GM19239 (cell line): Measurements from ENCODE around the gene TNFRSF18.

Experiments
- DNase-seq: peaks from one replicate; pipeline ENCODE4 v3.0.0; 2011; ENCODE audit warnings: low spot score; ENCODE audit not compliant: insufficient read length
- FAIRE-seq: peaks from 2 replicates; lab custom pipeline; 2011; peaks lifted over from hg19 to GRCh38; lab: Jason Lieb, UNC

Gene TNFRSF18

GRCh38 chr1:1241588-1242219 lies 35.3 kb upstream of the TNFRSF18 start:
- DNase-seq (no peak), FAIRE-seq (no peak)

- FAIRE-seq = no peak
- DNase-seq = no peak
Observed at GRCh38 chr1:1240822-1241587, 34.6 kb upstream of the TNFRSF18 start.

- DNase-seq = no peak
- no peak for FAIRE-seq
Observed at GRCh38 chr1:1240348-1240732, 33.9 kb upstream of the TNFRSF18 start.

- FAIRE-seq = no peak
Observed at GRCh38 chr1:1239614-1240347, 33.4 kb upstream of the TNFRSF18 start.

GRCh38 chr1:1239227-1239613 lies 32.8 kb upstream of the TNFRSF18 start:
- FAIRE-seq = no peak
- no peak for DNase-seq

More at GRCh38 chr1:1239614-1240347, 33.4 kb upstream of the TNFRSF18 start:
- no peak for DNase-seq

GRCh38 chr1:1238702-1239178 lies 32.3 kb upstream of the TNFRSF18 start:
- DNase-seq (no peak), FAIRE-seq (no peak)

- DNase-seq = no peak
- no peak for FAIRE-seq
Observed at GRCh38 chr1:1237874-1238701, 31.7 kb upstream of the TNFRSF18 start.

- no peak for DNase-seq
- FAIRE-seq = no peak
Observed at GRCh38 chr1:1236945-1237873, 30.8 kb upstream of the TNFRSF18 start.

- no peak for FAIRE-seq
- DNase-seq = no peak
Observed at GRCh38 chr1:1236176-1236763, 29.9 kb upstream of the TNFRSF18 start.

- no peak for DNase-seq
- no peak for FAIRE-seq
Observed at GRCh38 chr1:1235016-1235744, 28.8 kb upstream of the TNFRSF18 start.

- FAIRE-seq = no peak
- DNase-seq = no peak
Observed at GRCh38 chr1:1234180-1234808, 27.9 kb upstream of the TNFRSF18 start.

- DNase-seq (no peak), FAIRE-seq (no peak)
Observed at GRCh38 chr1:1233567-1233892, 27.1 kb upstream of the TNFRSF18 start.

- no peak for DNase-seq
- no peak for FAIRE-seq
Observed at GRCh38 chr1:1232796-1233566, 26.6 kb upstream of the TNFRSF18 start.

- DNase-seq (no peak), FAIRE-seq (no peak)
Observed at GRCh38 chr1:1232208-1232795, 25.9 kb upstream of the TNFRSF18 start, which contains the start of gene B3GALT6. Gene B3GALT6, plus strand, starts transcription at chr1:1232237. Its CDS starts 42 bp downstream, at chr1:1232279.

- peak; percentile 89 for FAIRE-seq
- DNase-seq = peak; percentile 100
Observed at GRCh38 chr1:1231400-1232207, 25.2 kb upstream of the TNFRSF18 start, which contains the start of gene SDF4. Gene SDF4, minus strand, starts transcription at chr1:1232001. Its CDS starts 3,229 bp downstream, at chr1:1228772.
